Measurements from ENCODE around the gene SGPP2. TPM values are rescaled to one million over a fixed set of nuclear protein-coding genes. Genes with fewer than 3 reads are reported as not detected.

Gene SGPP2
- total RNA-seq, 1 donor = under 0.01 TPM

DNA sequence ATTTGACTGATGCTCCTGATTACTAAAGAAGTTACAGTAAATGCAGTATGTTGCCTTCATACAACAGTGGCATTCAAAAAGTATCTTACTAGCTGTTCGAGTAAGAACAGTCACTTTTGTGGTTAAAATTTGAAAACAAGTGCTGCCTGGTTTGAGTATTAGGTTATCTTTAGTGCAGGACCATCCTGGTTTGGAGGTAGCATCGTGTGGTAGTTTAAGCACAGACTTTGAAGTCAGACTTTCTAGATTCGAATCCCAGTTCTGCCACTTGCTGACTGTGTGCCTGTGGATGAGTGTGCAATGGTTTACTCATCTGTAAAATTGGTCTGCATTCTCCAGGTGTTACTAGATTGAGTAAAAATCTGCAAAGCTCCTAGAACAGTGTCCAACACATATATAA is 96.8 kb downstream of the SGPP2 start:
- no peak for DNase-seq (ENCODE audit: low read depth in 2 of 3, low spot score in 2 of 3)

DNA sequence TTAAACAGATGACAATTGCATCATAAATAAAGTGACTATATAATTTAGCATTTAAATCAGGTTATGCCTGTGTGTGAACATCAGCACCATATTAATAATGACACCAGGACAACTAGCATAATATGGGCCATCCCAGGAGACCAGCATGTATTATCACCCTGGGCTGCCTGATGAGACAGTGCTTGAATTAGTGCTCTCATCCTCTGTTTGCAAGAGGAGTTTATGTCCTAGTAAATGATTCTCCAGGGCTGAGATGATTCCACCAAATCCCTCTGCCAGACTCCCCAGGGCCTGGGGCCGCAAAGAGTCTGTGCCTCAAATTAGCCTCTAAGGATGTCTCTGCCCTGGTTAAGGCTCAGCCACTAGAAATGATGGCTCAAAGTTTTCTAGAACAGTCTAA is 97.7 kb downstream of the SGPP2 start:
- no peak for DNase-seq (ENCODE audit: low read depth in 2 of 3, low spot score in 2 of 3)

DNA sequence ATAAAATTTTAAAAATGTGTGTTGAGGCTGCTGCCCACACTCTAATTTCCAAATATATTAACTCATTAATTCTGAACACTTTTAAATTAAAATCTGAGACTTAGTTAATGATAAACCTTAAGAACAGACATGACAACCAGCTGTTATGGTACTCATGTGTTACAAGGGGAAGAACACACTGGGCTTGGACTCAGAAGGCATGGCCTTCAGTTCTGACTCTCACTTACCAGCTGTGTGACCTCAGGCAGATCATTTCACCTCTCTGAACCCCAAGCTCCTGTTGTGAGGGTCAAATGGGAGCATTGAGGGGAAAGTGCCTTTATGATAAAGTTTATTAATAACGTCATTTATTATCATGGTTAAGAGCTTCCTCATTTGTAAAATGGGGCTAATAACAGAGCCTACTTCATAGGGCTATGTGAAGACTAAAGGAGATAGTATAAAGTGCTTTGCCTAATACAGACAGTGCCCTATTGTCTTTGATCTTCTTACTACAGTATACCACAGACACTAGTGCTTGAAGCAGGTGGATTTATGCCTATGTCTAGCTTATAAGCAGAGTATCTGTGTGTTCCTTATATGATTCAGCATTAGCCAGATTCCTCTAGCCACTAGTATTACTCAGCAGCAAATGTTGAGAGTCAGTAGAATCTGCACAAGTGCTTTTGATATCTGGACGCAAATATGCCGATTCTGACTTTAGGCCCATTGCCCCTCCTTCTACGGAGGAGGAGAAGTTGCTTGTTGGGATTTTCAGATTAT is 99.6 kb downstream of the SGPP2 start:
- DNase-seq (ENCODE audit: low read depth in 2 of 3, low spot score in 2 of 3) = no peak

DNA sequence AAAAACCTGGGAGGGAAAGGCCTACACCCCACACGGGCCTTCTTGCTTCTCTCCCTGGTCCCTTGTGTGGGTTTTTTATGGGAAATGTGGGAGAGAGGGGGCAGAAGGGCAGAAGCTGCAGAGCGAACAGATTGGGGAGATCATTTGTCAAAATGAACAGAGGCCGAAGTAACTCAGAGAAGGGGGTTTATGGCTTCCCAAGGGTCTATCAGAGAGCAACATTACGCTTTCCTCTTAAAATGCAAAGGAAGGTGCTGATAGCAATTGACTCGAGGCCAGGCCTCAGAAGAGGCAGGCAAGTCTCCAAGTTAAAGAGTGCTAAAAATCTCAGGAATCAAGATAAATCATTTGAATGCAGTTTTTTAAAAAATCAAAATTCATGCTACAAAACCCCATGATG is 101.5 kb downstream of the SGPP2 start:
- DNase-seq (ENCODE audit: low read depth in 2 of 3, low spot score in 2 of 3) = no peak

DNA sequence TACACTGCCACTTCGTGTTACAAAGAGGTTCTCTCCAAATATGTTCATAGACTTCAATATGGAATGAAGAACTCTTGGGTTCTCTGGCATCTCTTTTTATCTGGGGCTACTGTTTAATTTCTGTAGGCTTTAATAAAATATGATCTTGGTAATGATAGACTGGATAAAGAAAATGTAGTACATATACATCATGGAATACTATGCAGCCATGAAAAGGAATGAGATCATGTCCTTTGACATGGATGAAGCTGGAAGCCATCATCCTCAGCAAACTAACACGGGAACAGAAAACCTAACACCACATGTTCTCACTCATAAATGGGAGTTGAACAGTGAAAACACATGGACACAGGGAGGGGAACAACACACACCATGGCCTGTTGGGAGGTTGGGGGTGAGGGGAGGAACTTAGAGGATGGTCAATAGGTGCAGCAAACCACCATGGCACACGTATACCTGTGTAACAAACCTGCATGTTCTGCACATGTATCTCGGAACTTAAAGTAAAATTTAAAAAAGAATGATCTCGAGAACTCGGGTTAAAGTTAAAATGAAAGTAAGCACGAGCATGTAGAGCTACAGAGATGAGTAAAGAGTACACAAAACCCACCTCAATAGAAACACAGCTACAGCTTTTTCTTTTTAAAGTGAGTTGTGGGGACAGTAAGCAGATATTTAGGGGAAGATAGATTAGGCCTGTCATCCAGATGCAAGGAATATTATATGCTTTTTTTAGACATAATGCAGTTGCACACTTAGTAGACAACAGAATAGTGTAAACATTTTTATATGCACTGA is 102.3 kb downstream of the SGPP2 start:
- no peak for DNase-seq (ENCODE audit: low read depth in 2 of 3, low spot score in 2 of 3)

DNA sequence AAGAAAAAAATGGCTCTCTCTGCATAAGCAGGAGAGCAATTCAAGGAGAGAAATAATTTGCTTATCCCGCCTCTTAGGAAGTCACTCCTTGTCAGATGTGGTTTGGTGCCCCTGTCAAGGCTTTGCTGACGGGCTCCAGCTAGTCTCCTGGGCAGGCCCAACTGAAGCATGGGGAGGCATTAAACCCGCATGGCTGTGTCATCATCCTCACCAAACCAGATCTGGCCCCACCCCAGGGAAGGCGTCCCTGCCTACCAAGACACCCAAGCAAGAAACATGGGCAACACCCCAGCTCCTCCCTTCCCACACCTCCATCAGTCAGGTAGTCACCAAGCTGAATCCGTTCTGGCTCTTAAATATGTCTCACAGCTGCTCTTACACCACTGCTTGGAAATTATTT is 108.0 kb downstream of the SGPP2 start:
- no peak for DNase-seq (ENCODE audit: low read depth in 2 of 3, low spot score in 2 of 3)

DNA sequence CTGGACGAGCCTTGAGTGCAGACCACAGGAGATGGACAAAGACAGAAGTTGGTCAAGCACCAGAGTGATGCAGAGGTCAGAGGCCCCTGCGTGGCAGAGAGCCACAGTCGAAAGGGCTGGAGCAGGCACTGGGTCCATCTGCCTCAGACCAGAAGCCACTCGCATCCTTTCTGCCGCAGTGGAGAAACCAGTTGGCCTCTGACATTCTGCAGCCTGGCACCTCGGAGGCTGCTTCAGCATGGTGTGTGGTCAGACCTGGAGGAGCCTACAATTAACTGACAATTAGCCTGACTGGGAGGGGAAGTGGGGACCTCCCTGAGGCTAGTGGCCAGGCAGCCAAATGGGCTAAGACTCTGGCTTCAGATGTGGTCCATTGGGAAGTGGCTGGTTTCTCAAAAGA is 111.1 kb downstream of the SGPP2 start:
- no peak for DNase-seq (ENCODE audit: low read depth in 2 of 3, low spot score in 2 of 3)

DNA sequence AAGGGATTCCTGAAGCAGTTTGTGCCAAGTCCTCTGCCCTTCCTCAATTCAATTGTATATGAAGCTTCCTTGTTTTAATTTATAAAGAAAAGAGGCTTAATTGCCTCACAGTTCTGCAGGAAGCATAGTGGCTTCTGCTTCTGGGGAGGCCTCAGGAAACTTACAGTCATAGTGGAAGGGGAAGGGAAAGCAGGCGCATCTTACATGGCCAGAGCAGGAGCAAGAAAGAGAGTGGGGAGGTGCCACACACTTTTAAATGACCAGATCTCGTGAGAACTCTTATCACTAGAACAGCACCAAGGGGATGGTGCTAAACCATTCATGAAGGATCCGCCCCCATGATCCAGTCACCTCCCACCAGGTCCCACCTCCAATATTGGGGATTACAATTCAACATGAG is 114.2 kb downstream of the SGPP2 start:
- no peak for DNase-seq (ENCODE audit: low read depth in 2 of 3, low spot score in 2 of 3)

DNA sequence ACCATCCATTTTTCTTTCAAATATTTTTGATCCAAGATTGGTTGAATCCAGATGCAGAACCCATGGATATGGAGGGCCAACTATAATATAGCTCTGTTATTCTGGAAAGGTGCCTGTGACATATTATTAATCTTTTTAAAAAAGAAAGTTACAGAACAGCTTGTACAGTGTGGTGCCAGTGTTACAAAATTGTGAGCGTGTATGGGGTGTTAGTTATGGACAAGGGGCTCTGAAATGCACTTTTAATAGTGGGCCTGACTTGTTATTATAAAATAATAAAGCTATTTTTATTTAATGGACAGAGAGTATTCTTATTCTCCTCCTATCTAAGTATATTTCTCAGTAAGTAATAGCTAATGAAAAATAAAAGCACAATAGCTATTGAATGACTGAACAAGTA is 120.3 kb downstream of the SGPP2 start:
- no peak for DNase-seq (ENCODE audit: low read depth in 2 of 3, low spot score in 2 of 3)

DNA sequence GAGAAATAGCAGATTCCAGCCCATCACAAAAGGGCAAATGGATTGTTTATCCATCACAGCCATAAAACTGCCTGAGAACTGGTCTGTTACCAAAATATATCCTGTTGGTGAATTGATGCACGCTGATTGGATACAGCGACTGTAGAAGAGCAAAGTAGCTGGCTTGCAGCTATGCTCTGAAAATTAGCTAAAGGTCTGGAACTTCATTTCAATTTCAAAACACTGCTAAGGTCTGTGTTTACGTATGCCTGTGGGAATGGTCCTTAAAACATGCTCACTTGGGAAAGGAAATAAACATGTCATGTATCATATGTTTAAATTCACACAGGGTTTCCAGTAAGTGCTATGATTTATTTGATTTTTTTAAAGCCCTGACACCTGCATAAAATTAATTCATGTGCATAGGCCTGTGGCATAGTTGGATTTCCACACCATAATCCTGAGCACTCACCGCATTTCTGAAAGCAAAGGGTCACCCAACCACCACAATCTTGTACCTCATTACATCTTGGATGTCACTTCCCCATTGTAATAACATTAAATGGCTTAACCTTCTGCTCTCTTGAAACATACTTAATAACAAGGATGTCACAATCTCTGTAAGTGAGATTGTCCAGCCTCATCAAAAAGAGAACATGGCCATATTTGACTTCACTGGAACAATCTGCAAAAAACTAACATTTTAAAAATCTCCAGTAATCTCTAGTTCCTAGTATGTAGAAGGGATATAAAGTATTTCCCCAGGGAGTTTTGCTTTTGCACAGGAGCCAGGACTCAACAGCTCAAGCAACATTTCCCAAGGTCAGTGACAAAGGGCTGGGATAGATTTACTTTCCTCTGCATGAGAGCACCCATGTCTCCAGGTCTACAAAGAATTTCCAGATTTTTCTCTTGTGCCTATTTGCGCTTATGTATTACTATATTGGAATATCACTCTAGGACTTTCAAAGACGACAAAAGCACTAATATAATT is 121.8 kb downstream of the SGPP2 start:
- DNase-seq (ENCODE audit: low read depth in 2 of 3, low spot score in 2 of 3) = no peak

DNA sequence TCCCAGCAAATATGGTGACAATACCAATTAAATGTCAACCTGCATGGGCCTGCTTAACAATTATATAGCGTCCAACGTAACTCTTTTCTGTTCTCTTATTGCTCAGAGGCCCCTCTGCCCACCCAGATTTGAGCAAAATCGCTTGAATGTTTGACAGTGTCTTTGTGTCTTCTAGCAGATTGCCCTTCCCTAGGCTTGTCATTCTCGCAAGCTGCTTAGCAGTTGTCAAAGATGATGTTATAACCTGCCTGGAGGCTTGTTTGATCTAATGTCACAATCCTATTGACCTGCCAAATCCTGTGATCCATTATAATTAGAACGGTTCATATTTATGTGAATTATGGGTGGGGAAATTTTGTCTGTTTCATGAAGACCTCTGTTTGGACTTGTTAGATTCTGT is 122.7 kb downstream of the SGPP2 start:
- DNase-seq (ENCODE audit: low read depth in 2 of 3, low spot score in 2 of 3) = no peak

DNA sequence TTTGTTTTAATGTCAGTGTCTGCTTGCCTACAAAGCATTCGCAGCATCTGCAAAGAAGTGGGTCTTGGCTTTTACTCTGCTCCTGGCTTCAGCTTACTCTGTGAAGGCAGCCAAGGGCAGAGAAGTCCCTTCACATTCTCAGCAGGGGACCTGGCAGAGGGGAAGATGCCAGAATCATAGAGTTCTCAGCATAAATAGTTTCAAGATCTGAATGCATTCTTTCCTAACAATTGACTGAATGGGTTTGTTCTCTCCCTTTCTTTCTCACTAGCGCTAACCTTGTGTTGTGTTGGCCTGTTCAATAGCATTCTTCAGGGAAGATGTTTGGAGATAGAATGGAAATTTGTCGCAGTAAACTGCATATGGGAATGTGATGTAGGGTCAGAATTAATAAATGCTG is 124.6 kb downstream of the SGPP2 start:
- DNase-seq (ENCODE audit: low read depth in 2 of 3, low spot score in 2 of 3) = no peak

DNA sequence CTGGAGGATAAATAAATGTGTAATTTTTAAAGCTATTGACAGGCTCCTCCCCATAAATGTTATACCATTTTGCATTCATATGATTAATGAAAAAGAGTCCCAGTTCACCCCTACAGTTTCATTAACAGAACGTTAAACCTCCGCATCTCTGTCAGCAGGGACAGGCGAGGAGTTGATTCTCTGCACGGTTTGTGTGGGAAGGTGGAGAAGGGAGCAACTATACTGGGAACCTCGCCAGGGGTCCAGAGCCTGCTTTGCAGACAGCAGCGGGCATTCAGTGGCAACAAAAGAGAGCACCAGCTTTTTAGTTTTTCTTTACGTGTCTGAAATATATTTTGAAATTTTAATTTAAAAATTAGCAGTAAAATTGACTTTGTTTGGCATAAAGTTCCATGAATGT is 130.2 kb downstream of the SGPP2 start:
- DNase-seq (ENCODE audit: low read depth in 2 of 3, low spot score in 2 of 3) = no peak

DNA sequence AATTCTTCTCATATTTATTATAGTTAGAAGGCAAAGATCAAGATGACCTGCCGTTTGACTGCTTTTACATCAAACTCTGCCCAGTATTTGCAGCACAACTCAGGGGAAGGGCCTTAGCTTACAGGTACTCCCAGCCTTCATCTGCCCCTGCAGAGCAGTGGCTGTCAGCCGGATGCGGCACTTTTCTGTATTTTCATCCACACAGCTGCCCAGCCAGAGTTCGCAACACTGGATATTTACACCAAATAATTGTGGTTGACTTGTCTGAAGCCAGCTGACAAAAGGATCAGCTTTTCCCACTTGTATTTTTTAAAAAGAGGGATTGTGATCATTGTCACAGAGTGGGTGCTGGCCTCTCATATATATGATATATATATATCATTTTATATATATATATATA is 136.8 kb downstream of the SGPP2 start:
- no peak for DNase-seq (ENCODE audit: low read depth in 2 of 3, low spot score in 2 of 3)

DNA sequence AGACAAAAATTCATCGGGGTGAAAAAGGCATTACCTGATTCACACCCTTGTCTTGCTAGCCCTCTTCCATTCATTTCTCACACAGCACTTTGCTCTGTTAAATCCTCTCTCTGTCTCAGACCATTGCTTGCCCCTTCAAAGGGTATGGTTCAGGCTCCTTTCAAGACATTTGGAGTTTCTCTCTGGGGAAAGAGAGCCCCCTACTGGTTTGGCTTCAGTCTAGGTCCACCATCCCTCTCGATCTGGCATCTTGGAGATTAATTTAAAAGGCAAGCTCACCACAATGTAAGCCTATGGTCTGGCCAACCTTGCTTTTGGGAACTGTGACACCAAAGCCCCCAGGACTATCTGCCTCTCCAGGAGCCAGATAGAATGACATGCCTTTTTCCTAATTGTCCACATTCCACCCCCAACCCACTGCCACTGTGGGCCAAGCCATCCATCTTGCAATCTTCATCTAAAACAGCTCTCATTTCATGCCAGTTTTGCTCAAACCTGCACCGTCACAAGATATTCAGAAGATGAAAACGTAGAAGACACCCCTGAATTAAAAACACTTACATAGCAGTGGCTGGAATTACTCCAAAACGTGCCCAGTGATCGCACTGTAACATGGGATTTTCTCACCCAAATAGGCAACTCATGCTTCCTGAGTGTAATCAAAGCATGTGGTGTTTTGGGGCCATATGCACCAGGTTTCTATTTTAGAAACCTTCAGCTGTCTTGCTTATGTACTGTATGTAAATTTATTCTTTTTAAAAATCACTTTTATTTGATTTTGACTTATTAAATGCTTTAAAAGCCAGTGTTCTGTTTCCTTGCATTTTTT is 137.7 kb downstream of the SGPP2 start:
- peak; percentile 5 to 77 (median 53) for DNase-seq (ENCODE audit: low read depth in 2 of 3, low spot score in 2 of 3)

DNA sequence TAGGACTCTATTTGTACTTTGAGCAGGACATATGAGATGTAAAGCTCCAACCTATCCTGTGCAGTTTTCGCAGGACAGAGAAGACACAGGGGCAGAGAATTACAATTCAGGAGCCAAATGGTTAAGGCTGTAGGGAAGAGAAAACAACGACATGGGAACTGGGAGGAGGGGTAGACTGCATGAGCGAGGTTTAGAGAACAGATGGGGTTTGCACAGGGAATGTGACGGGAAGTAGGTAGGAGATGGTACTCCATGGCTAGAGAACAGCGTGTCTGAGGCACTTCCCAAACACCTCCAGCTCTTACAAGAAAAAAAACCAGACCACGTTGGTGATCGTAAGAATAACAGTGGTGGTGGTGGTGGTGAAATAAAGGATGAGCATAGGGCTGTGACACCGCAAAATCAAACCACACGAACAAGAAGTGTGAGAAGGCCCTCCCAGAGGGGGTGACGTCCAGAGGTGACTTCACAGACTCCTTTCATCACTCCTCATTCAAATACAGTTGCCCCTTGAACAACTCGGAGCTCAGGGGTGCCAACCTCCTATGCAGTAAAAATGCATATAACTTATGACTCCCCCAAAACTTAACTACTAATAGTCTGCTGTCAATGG is 138.9 kb downstream of the SGPP2 start:
- no peak for DNase-seq (ENCODE audit: low read depth in 2 of 3, low spot score in 2 of 3)

DNA sequence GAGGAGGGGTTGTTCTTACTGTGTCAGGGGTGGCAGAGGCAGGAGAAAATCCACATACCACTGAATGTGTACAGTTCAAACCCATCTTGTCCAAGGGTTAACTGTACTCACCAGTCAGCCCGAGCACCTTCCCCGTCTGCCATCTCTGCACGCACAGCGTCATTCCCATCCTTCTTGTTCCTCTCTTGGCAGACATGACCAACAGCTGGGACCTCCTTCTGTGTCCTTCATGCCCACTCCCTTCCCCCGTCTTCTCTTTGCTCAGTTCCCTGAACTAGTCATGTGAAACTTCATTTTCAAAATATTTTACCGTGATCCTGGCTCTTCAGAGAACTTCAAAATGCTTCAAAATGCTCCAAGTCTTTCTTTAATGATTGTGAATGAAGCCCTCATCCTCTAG is 139.6 kb downstream of the SGPP2 start:
- no peak for DNase-seq (ENCODE audit: low read depth in 2 of 3, low spot score in 2 of 3)

DNA sequence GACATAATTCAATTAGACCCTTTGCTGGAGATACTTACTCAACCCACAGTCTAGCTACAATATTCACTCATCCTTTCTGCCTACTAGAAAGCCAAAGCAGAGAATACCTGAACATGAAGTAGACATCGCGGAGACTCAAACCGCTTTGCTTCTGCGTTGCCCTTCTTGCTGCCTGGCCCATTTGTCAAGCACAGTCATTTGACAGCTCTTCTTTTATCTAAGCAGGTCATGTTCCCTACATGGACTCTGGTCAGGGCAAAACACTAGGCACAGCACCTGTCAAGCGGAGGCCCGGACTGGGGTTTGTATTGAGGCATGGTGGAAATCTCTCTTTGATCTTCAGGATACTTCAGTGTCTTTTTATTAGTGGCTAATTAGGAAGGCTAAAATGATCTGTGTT is 141.9 kb downstream of the SGPP2 start:
- no peak for DNase-seq (ENCODE audit: low read depth in 2 of 3, low spot score in 2 of 3)

DNA sequence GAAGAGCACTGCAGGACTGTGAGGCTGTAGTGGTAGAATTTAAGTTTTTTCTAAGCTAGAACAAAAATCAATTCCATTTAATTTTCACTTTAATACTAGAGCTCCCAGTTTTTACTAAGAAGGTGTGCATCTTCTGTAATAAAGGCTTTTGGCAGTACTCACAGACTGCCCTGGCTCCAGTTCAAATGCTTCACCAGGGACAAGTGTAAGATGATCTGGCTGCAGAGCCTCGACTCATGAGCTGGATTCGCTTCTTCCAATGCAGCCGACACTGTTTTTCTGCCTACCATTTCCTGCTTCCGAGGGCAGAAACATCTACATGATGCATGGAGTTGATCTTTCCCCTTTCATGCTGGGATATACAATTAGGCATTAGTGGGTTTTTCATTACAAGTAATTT is 144.5 kb downstream of the SGPP2 start:
- DNase-seq (ENCODE audit: low read depth in 2 of 3, low spot score in 2 of 3) = no peak

DNA sequence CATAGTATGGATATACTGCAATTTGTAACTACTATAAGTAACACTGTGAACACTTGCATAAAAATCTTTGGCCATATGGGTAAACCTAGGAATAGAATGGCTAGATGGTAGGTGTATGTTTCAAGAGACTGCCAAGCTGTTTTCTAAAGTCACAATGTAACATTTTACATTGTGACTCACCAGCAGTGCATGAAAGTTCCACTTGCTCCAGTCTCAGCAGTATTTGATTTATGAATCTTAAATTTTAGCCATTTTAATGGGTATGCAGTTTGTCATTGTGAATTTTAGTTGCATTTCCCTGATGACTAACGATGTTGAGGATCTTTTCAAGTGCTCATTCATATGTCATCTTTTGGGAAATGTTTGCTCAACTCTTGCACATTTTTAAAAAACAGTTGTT is 145.5 kb downstream of the SGPP2 start:
- DNase-seq (ENCODE audit: low read depth in 2 of 3, low spot score in 2 of 3) = no peak

Data from hematopoietic multipotent progenitor cell (in vitro differentiated cells).